Measurements from ENCODE around the gene PTPRN2. TPM values are rescaled to one million over a fixed set of nuclear protein-coding genes. Genes with fewer than 3 reads are reported as not detected.

The PTPRN2 gene
- polyA plus RNA-seq, 1 of the 3 experiments (the other 2 are of a cell fraction), result 4.0 TPM

- CTCF ChIA-PET, result no interaction called here
These were observed 35.6 kb upstream of the PTPRN2 start for GRCh38 chr7:158623241-158623640.

GRCh38 chr7:158620839-158621441, 33.3 kb upstream of the PTPRN2 start:
- ChIA-PET POLR2A (no interaction called here), CTCF (interaction anchor here (1.2 kb wide), 1 partner anchor 13 kb away, joined by 3 read pairs; no protein-coding TSS in a partner anchor)
- Histone ChIP-seq H3K9me2 (no peaks in the 10 kb centered on the region), H3K4me1 (ENCODE audit: control insufficient read depth in 1 of 2, insufficient read depth in 2 of 2, low read depth in 1 of 2, low read length in 1 of 2) (no peaks in the 10 kb centered on the region), H3K9me3 (no peaks in the 10 kb centered on the region), H3F3A (replicated peaks; ENCODE audit: insufficient read depth) (no peaks in the 10 kb centered on the region), H3K9ac (no peak overlapping the region), H2AFZ (ENCODE audit: low read depth) (no peak overlapping the region), H4K20me1 (ENCODE audit: insufficient read depth) (no peaks in the 10 kb centered on the region), H3K27me3 (ENCODE audit: insufficient read depth) (no peaks in the 10 kb centered on the region), H3K36me3 (replicated peaks in 1 of 2; ENCODE audit: control insufficient read depth in 1 of 2, insufficient read depth in 2 of 2, low read length in 1 of 2) (peaks cover 2 to 9% of the 10 kb centered on the region in 2 experiments), H3K79me2 (ENCODE audit: insufficient read depth) (no peaks in the 10 kb centered on the region), H3K4me3 (ENCODE audit: low read depth in 2 of 2, low read length in 1 of 2) (no peak overlapping the region), H3K27ac (ENCODE audit: low read depth in 2 of 2, low read length in 1 of 2) (no peak overlapping the region), H3K4me2 (no peak overlapping the region)
- 95% methylated on average over 6 of the region's 6 CpGs for WGBS (ENCODE audit: low lambda C conversion rate)
- no peak for DNase-seq
- TF ChIP-seq RAD21 (IDR thresholded peaks at IDR 0.05; ENCODE audit: low read length) (no peak), USF2 (IDR thresholded peaks at IDR 0.05; ENCODE audit: borderline replicate concordance, low read depth, low read length) (no peak), GATA2 (CRISPR knock-in tag; IDR thresholded peaks at IDR 0.05) (no peak), SMC3 (IDR thresholded peaks at IDR 0.05; ENCODE audit: low read depth, low read length) (no peak), RFX5 (IDR thresholded peaks at IDR 0.05; ENCODE audit: low read length) (no peak), MXI1 (IDR thresholded peaks at IDR 0.05; ENCODE audit: low read depth, low read length) (no peak), SIN3A (IDR thresholded peaks at IDR 0.05; ENCODE audit: borderline replicate concordance, low read depth, low read length) (no peak), FOXM1 (IDR thresholded peaks at IDR 0.05; ENCODE audit: low read depth) (no peak), IRF3 (IDR thresholded peaks at IDR 0.05; ENCODE audit: low read depth, low read length) (no peak), NFIC (IDR thresholded peaks at IDR 0.05; ENCODE audit: borderline replicate concordance) (no peak), TAF1 (IDR thresholded peaks at IDR 0.05; ENCODE audit: borderline replicate concordance, low read depth, low read length) (no peak), REST (IDR thresholded peaks at IDR 0.05; ENCODE audit: low read depth, low read length) (no peak), RCOR1 (IDR thresholded peaks at IDR 0.05; ENCODE audit: low read length) (no peak)

More at GRCh38 chr7:158623241-158623640, 35.6 kb upstream of the PTPRN2 start:
- no peaks in the 10 kb centered on the region for H3K4me1 ChIP-seq (ENCODE audit: control insufficient read depth in 1 of 2, insufficient read depth in 2 of 2, low read depth in 1 of 2, low read length in 1 of 2)
- no peak overlapping the region for H2AFZ ChIP-seq (ENCODE audit: low read depth)
- no peak overlapping the region for H3K27ac ChIP-seq (ENCODE audit: low read depth in 2 of 2, low read length in 1 of 2)
- no peaks in the 10 kb centered on the region for H3F3A ChIP-seq (replicated peaks; ENCODE audit: insufficient read depth)
- H3K79me2 ChIP-seq (ENCODE audit: insufficient read depth), result no peaks in the 10 kb centered on the region
- POLR2A ChIA-PET, result no interaction called here
- no peaks in the 10 kb centered on the region for H3K27me3 ChIP-seq (ENCODE audit: insufficient read depth)
- TF ChIP-seq MEF2A (IDR thresholded peaks at IDR 0.05; ENCODE audit: borderline replicate concordance, low read depth) (no peak), IRF3 (IDR thresholded peaks at IDR 0.05; ENCODE audit: low read depth, low read length) (no peak), NRF1 (IDR thresholded peaks at IDR 0.05; ENCODE audit: low read depth, low read length) (no peak), ELF1 (IDR thresholded peaks at IDR 0.05) (no peak), RFX5 (IDR thresholded peaks at IDR 0.05; ENCODE audit: low read length) (no peak), RXRA (IDR thresholded peaks at IDR 0.05; ENCODE audit: borderline replicate concordance, low read depth) (no peak), MAX (IDR thresholded peaks at IDR 0.05; ENCODE audit: low read depth) (no peak), FOXM1 (IDR thresholded peaks at IDR 0.05; ENCODE audit: low read depth) (no peak), YY1 (IDR thresholded peaks at IDR 0.05; ENCODE audit: low read depth) (no peak), CHD2 (IDR thresholded peaks at IDR 0.05; ENCODE audit: low read length, partially characterized antibody) (no peak), SIN3A (IDR thresholded peaks at IDR 0.05; ENCODE audit: borderline replicate concordance, low read depth, low read length) (no peak)
- H4K20me1 ChIP-seq (ENCODE audit: insufficient read depth), result no peaks in the 10 kb centered on the region
- 98% methylated on average over 13 of the region's 13 CpGs for WGBS (ENCODE audit: low lambda C conversion rate)
- peaks cover 0 to 12% of the 10 kb centered on the region in 2 experiments for H3K36me3 ChIP-seq (replicated peaks in 1 of 2; ENCODE audit: control insufficient read depth in 1 of 2, insufficient read depth in 2 of 2, low read length in 1 of 2)
- no peaks in the 10 kb centered on the region for H3K9me2 ChIP-seq
- no peak overlapping the region for H3K4me3 ChIP-seq (ENCODE audit: low read depth in 2 of 2, low read length in 1 of 2)
- no peak for DNase-seq
- no peak overlapping the region for H3K9ac ChIP-seq
- H3K9me3 ChIP-seq, result no peaks in the 10 kb centered on the region
- no peak overlapping the region for H3K4me2 ChIP-seq
